Liver (tissue), 9 donors: ENCODE data around the gene MSMP. TPM values are rescaled to one million over a fixed set of nuclear protein-coding genes. Genes with fewer than 3 reads are reported as not detected.

Experiments
- DNase-seq: peaks from one replicate; pipeline ENCODE4 v3.0.0-alpha.2; 2017; ENCODE audit warnings: low spot score
- H3K27ac ChIP-seq, 2 donors: one replicate each; pipeline ENCODE4 v1.7.0; 2013; ENCODE audit warnings: inconsistent platforms in 2 of 2, low read length in 2 of 2, control low read depth in 1 of 2, low read depth in 1 of 2, mild to moderate bottlenecking in 1 of 2
- H3K27me3 ChIP-seq, 4 donors: one replicate each; pipeline versions ENCODE4 v1.6.1 to v1.7.0; 2013; ENCODE audit warnings: low read length in 3 of 4, inconsistent platforms in 1 of 4, mild to moderate bottlenecking in 1 of 4, moderate library complexity in 1 of 4; ENCODE audit not compliant: control insufficient read depth in 4 of 4, insufficient read depth in 4 of 4
- H3K36me3 ChIP-seq, 4 donors: one replicate each; pipeline versions ENCODE4 v1.6.1 to v1.7.0; 2013; ENCODE audit warnings: low read length in 3 of 4, mild to moderate bottlenecking in 3 of 4, low read depth in 1 of 4, moderate library complexity in 1 of 4; ENCODE audit not compliant: control insufficient read depth in 4 of 4, insufficient read depth in 3 of 4
- H3K4me1 ChIP-seq, 4 donors: one replicate each; pipeline versions ENCODE4 v1.6.1 to v1.7.0; 2013; ENCODE audit warnings: low read length in 3 of 4, mild to moderate bottlenecking in 3 of 4, moderate library complexity in 1 of 4; ENCODE audit not compliant: control insufficient read depth in 4 of 4, insufficient read depth in 4 of 4
- H3K4me3 ChIP-seq, 3 donors: one replicate each; pipeline versions ENCODE4 v1.6.1 to v1.7.0; 2013; ENCODE audit warnings: low read length in 3 of 3, control low read depth in 1 of 3, low read depth in 1 of 3, mild to moderate bottlenecking in 1 of 3
- H3K9ac ChIP-seq, 2 donors: one replicate each; pipeline ENCODE4 v1.7.0; 2013; ENCODE audit warnings: low read length in 2 of 2, mild to moderate bottlenecking in 2 of 2, moderate library complexity in 2 of 2, control low read depth in 1 of 2, low read depth in 1 of 2
- H3K9me3 ChIP-seq, 4 donors: one replicate each; pipeline versions ENCODE4 v1.6.1 to v1.7.0; 2013; ENCODE audit warnings: low read length in 3 of 4; ENCODE audit not compliant: control insufficient read depth in 4 of 4
- ATF3 ChIP-seq: IDR thresholded peaks from 2 replicates; pipeline ENCODE4 v1.6.1; 2016; ENCODE audit warnings: antibody characterized with exemption
- CTCF ChIP-seq: fragments of 150-350 bp; IDR thresholded peaks from 2 replicates; pipeline ENCODE4 v1.5.1; 2017; ENCODE audit warnings: improper control_type of control experiment, low read depth, low read length; ENCODE audit not compliant: missing input control
- EGR1 ChIP-seq, 2 donors: IDR thresholded peaks; 2 replicates each; pipeline ENCODE4 v1.6.1; 2016 to 2018; ENCODE audit warnings: antibody characterized with exemption in 2 of 2, low read depth in 2 of 2
- FOXA1 ChIP-seq: IDR thresholded peaks from 2 replicates; pipeline ENCODE4 v1.6.1; 2016; ENCODE audit warnings: antibody characterized with exemption
- FOXA2 ChIP-seq: IDR thresholded peaks from 2 replicates; pipeline ENCODE4 v1.6.1; 2016; ENCODE audit warnings: antibody characterized with exemption
- GABPA ChIP-seq, 2 donors: IDR thresholded peaks in 1 of 2; conservative IDR thresholded peaks in 1 of 2; 2 replicates each; pipeline ENCODE4 v1.6.1; 2016; ENCODE audit warnings: antibody characterized with exemption in 2 of 2, mild to moderate bottlenecking in 1 of 2, moderate library complexity in 1 of 2
- HNF4A ChIP-seq, 2 donors: conservative IDR thresholded peaks; 2 replicates each; pipeline ENCODE4 v1.6.1; 2016; ENCODE audit warnings: antibody characterized with exemption in 2 of 2, mild to moderate bottlenecking in 2 of 2
- HNF4G ChIP-seq: IDR thresholded peaks from 2 replicates; pipeline ENCODE4 v1.6.1; 2016; ENCODE audit warnings: antibody characterized with exemption
- JUND ChIP-seq, 2 donors: IDR thresholded peaks; 2 replicates each; pipeline ENCODE4 v1.6.1; 2016; ENCODE audit warnings: antibody characterized with exemption in 2 of 2
- MAX ChIP-seq: IDR thresholded peaks from 2 replicates; pipeline ENCODE4 v1.6.1; 2016; ENCODE audit warnings: antibody characterized with exemption
- NR2F2 ChIP-seq: IDR thresholded peaks from 2 replicates; pipeline ENCODE4 v1.6.1; 2016; ENCODE audit warnings: antibody characterized with exemption
- RAD21 ChIP-seq, 2 donors: IDR thresholded peaks; 2 replicates each; pipeline ENCODE4 v1.6.1; 2016; ENCODE audit warnings: antibody characterized with exemption in 2 of 2, mild to moderate bottlenecking in 2 of 2
- REST ChIP-seq: IDR thresholded peaks from 2 replicates; pipeline ENCODE4 v1.6.1; 2016; ENCODE audit warnings: antibody characterized with exemption, mild to moderate bottlenecking
- RXRA ChIP-seq, 2 donors: IDR thresholded peaks; 2 replicates each; pipeline ENCODE4 v1.6.1; 2017 to 2018; ENCODE audit warnings: antibody characterized with exemption in 2 of 2, mild to moderate bottlenecking in 1 of 2
- SP1 ChIP-seq: IDR thresholded peaks from 2 replicates; pipeline ENCODE4 v1.6.1; 2018; ENCODE audit warnings: antibody characterized with exemption, mild to moderate bottlenecking
- TAF1 ChIP-seq: conservative IDR thresholded peaks from 2 replicates; pipeline ENCODE4 v1.6.1; 2016; ENCODE audit warnings: antibody characterized with exemption, mild to moderate bottlenecking
- YY1 ChIP-seq: IDR thresholded peaks from 2 replicates; pipeline ENCODE4 v1.6.1; 2016; ENCODE audit warnings: antibody characterized with exemption, mild to moderate bottlenecking
- ZBTB33 ChIP-seq: IDR thresholded peaks from 2 replicates; pipeline ENCODE4 v1.6.1; 2016; ENCODE audit warnings: antibody characterized with exemption
- WGBS: extraction: QIAGEN DNeasy Blood & Tissue Kit; methylation state at CpG from one replicate; pipeline ENCODE4 v1.1.7; 2013; 5-methylcytosine and 5-hydroxymethylcytosine counted together
- polyA plus RNA-seq, 2 donors: library from polyadenylated mRNA; stranded (reverse) in 1 of 2; unstranded in 1 of 2; fragments of 200-250 nt in 1 of 2; fragments of >200 nt in 1 of 2; fragmentation: Nextera tagmentation in 1 of 2; extraction: Ambion mirVana in 1 of 2; gene quantifications; one replicate each; pipeline versions ENCODE4 v1.2.1 to v1.2.3, GENCODE V29; 2013 to 2015
- total RNA-seq, 2 donors: library from RNA; depleted of rRNA; stranded (reverse); fragments of >200 nt; gene quantifications; one replicate each; pipeline ENCODE4 v1.2.3, GENCODE V29; 2014
- donor health status: healthy.
- donor health status: healthy.
- donor health status: healthy.
- donor health status: healthy.
- donor health status: healthy.

The MSMP gene
- total and polyA plus RNA-seq, 4 donors: not detected

GRCh38 chr9:35774907-35775635, 21.0 kb upstream of the MSMP start:
- Histone ChIP-seq H3K4me1 (peaks cover 2 to 31% (median 23%) of the 10 kb centered on the region in 4 donors), H3K36me3 (no peaks in the 10 kb centered on the region), H3K27me3 (no peaks in the 10 kb centered on the region), H3K27ac (no peak overlapping the region), H3K9ac (no peak overlapping the region), H3K4me3 (no peak overlapping the region), H3K9me3 (no peaks in the 10 kb centered on the region)
- 74% methylated on average over 7 of the region's 7 CpGs for WGBS
- TF ChIP-seq RXRA (IDR thresholded peaks at IDR 0.05) (peak; percentile 14 to 56), JUND (IDR thresholded peaks at IDR 0.05) (no peak), RAD21 (IDR thresholded peaks at IDR 0.05) (no peak), SP1 (no peak), HNF4A (conservative IDR thresholded peaks at IDR 0.05) (peak; percentile 41 to 83), HNF4G (peak; percentile 22), NR2F2 (peak; percentile 35), REST (no peak), MAX (no peak), GABPA (IDR thresholded peaks at IDR 0.05 in 1 of 2, conservative IDR thresholded peaks at IDR 0.05 in 1 of 2) (no peak), TAF1 (no peak), YY1 (peak; percentile 24), CTCF (no peak)
- no peak for DNase-seq

GRCh38 chr9:35771943-35772342, 17.9 kb upstream of the MSMP start:
- no peak for TF ChIP-seq HNF4G
- no peak for TF ChIP-seq GABPA (IDR thresholded peaks at IDR 0.05 in 1 of 2, conservative IDR thresholded peaks at IDR 0.05 in 1 of 2)
- TF ChIP-seq FOXA1: no peak
- no peak for TF ChIP-seq RXRA (IDR thresholded peaks at IDR 0.05)
- TF ChIP-seq EGR1 (IDR thresholded peaks at IDR 0.05; ENCODE audit: low read depth in 2 of 2): no peak
- no peak for TF ChIP-seq SP1
- no peak for TF ChIP-seq FOXA2
- no peak for TF ChIP-seq MAX
- TF ChIP-seq TAF1: no peak
- no peak for TF ChIP-seq JUND (IDR thresholded peaks at IDR 0.05)
- TF ChIP-seq NR2F2: no peak
- TF ChIP-seq ATF3: no peak
- no peak for TF ChIP-seq RAD21 (IDR thresholded peaks at IDR 0.05)
- TF ChIP-seq ZBTB33: no peak
- no peak for TF ChIP-seq YY1
- TF ChIP-seq HNF4A (conservative IDR thresholded peaks at IDR 0.05): no peak
- no peak for TF ChIP-seq REST
- no peak overlapping the region for H3K27ac ChIP-seq
- WGBS: 79% methylated on average over 3 of the region's 3 CpGs

More at GRCh38 chr9:35771943-35772342, 17.9 kb upstream of the MSMP start:
- DNase-seq: no peak
- H3K36me3 ChIP-seq: no peaks in the 10 kb centered on the region
- H3K27me3 ChIP-seq: no peaks in the 10 kb centered on the region
- no peak overlapping the region for H3K4me3 ChIP-seq
- no peaks in the 10 kb centered on the region for H3K9me3 ChIP-seq
- peaks cover 2 to 32% (median 23%) of the 10 kb centered on the region in 4 donors for H3K4me1 ChIP-seq
- H3K9ac ChIP-seq: no peak overlapping the region
